Astrocyte (in vitro differentiated cells and primary cell): ENCODE results near the gene TENT5C. TPM values are rescaled to one million over a fixed set of nuclear protein-coding genes. Genes with fewer than 3 reads are reported as not detected.

Source experiments
- DNase-seq: peaks from one replicate; pipeline ENCODE4 v3.0.0-alpha.2; 2010; ENCODE audit warnings: low read depth
- FAIRE-seq: peaks from 2 replicates; lab custom pipeline; 2011; peaks lifted over from hg19 to GRCh38; lab: Jason Lieb, UNC
- H2AFZ ChIP-seq: 2 replicates; pipeline ENCODE4 v1.6.0; 2012; ENCODE audit warnings: low read depth, low read length, inconsistent platforms
- H3K27ac ChIP-seq: 2 replicates; pipeline ENCODE4 v1.5.1; 2011; ENCODE audit warnings: low read depth, low read length, inconsistent platforms
- H3K27me3 ChIP-seq: 2 replicates; pipeline ENCODE4 v1.6.0; 2011; ENCODE audit warnings: low read length, inconsistent platforms; ENCODE audit not compliant: insufficient read depth
- H3K36me3 ChIP-seq: 2 replicates; pipeline ENCODE4 v1.5.1; 2011; ENCODE audit warnings: low read length, inconsistent platforms; ENCODE audit not compliant: insufficient read depth
- H3K4me1 ChIP-seq: 2 replicates; pipeline ENCODE4 v1.5.1; 2011; ENCODE audit warnings: low read length, inconsistent platforms; ENCODE audit not compliant: insufficient read depth
- H3K4me2 ChIP-seq: 2 replicates; pipeline ENCODE4 v1.6.0; 2012; ENCODE audit warnings: low read length, inconsistent platforms
- H3K4me3 ChIP-seq: 2 replicates; pipeline ENCODE4 v1.5.1; 2011; ENCODE audit warnings: low read depth, mild to moderate bottlenecking, low read length, inconsistent platforms; ENCODE audit not compliant: insufficient read depth
- H3K79me2 ChIP-seq: 2 replicates; pipeline ENCODE4 v1.6.0; 2012; ENCODE audit warnings: mild to moderate bottlenecking, low read length, inconsistent platforms; ENCODE audit not compliant: insufficient read depth
- H3K9ac ChIP-seq: 2 replicates; pipeline ENCODE4 v1.6.0; 2012; ENCODE audit warnings: mild to moderate bottlenecking, low read length, inconsistent platforms
- H3K9me3 ChIP-seq: 2 replicates; pipeline ENCODE4 v1.5.1; 2012; ENCODE audit warnings: low read depth, mild to moderate bottlenecking, low read length, inconsistent platforms; ENCODE audit not compliant: insufficient read depth
- H4K20me1 ChIP-seq: 2 replicates; pipeline ENCODE4 v1.6.0; 2012; ENCODE audit warnings: low read length, inconsistent platforms; ENCODE audit not compliant: insufficient read depth
- H3K27ac Mint-ChIP-seq: one replicate; pipeline ENCODE4 v1.8.0; 2021; ENCODE audit warnings: mild to moderate bottlenecking, mixed read lengths; ENCODE audit not compliant: unreplicated experiment
- H3K27me3 Mint-ChIP-seq: one replicate; pipeline ENCODE4 v1.8.0; 2021; ENCODE audit warnings: low read depth, mixed read lengths; ENCODE audit not compliant: unreplicated experiment
- H3K36me3 Mint-ChIP-seq: one replicate; pipeline ENCODE4 v1.8.0; 2021; ENCODE audit warnings: low read depth, mixed read lengths; ENCODE audit not compliant: unreplicated experiment
- H3K4me1 Mint-ChIP-seq: one replicate; pipeline ENCODE4 v1.8.0; 2021; ENCODE audit warnings: low read depth, mixed read lengths; ENCODE audit not compliant: unreplicated experiment
- H3K4me3 Mint-ChIP-seq: one replicate; pipeline ENCODE4 v1.8.0; 2021; ENCODE audit warnings: mild to moderate bottlenecking, moderate library complexity, mixed read lengths; ENCODE audit not compliant: unreplicated experiment
- H3K9me3 Mint-ChIP-seq: one replicate; pipeline ENCODE4 v1.8.0; 2021; ENCODE audit warnings: mild to moderate bottlenecking, mixed read lengths; ENCODE audit not compliant: unreplicated experiment
- CTCF ChIP-seq: IDR thresholded peaks from 2 replicates; pipeline ENCODE4 v1.5.1; 2011; ENCODE audit warnings: low read depth, mild to moderate bottlenecking, inconsistent platforms, low read length, moderate library complexity; ENCODE audit not compliant: insufficient read depth
- EZH2 ChIP-seq: IDR thresholded peaks from 2 replicates; pipeline ENCODE4 v1.6.1; 2012; ENCODE audit warnings: mild to moderate bottlenecking, low read length, inconsistent platforms; ENCODE audit not compliant: insufficient read depth
- total RNA-seq: library from RNA; stranded (reverse); gene quantifications from 2 replicates; pipeline ENCODE4 v1.2.1, GENCODE V29; 2021

TENT5C gene
- total RNA-seq, 1 donor from 2014 or later: 0.77 TPM

GRCh38 chr1:117608758-117609157 lies 2.9 kb downstream of the TENT5C start:
- H3K4me1 Mint-ChIP-seq: peaks cover 23% of the 10 kb centered on the region
- DNase-seq: no peak
- no peaks in the 10 kb centered on the region for H3K36me3 ChIP-seq
- H3K27ac ChIP-seq: no peak overlapping the region
- H3K4me3 Mint-ChIP-seq: no peak overlapping the region
- no peaks in the 10 kb centered on the region for H3K79me2 ChIP-seq
- H3K9ac ChIP-seq: no peak overlapping the region
- H2AFZ ChIP-seq: no peak overlapping the region
- H3K4me2 ChIP-seq: no peak overlapping the region
- H3K27ac Mint-ChIP-seq: no peak overlapping the region
- no peaks in the 10 kb centered on the region for H3K9me3 ChIP-seq
- H4K20me1 ChIP-seq: no peaks in the 10 kb centered on the region
- H3K4me3 ChIP-seq: no peak overlapping the region
- peaks cover 34% of the 10 kb centered on the region for H3K27me3 Mint-ChIP-seq
- peaks cover 14% of the 10 kb centered on the region for H3K4me1 ChIP-seq
- TF ChIP-seq CTCF: no peak
- no peak for TF ChIP-seq EZH2
- H3K9me3 Mint-ChIP-seq: no peaks in the 10 kb centered on the region
- H3K36me3 Mint-ChIP-seq: no peaks in the 10 kb centered on the region
- peaks cover 13% of the 10 kb centered on the region for H3K27me3 ChIP-seq
- FAIRE-seq: no peak

GRCh38 chr1:117609471-117609911 lies 3.6 kb downstream of the TENT5C start:
- Histone ChIP-seq H2AFZ (no peak overlapping the region), H4K20me1 (no peaks in the 10 kb centered on the region), H3K9ac (no peak overlapping the region), H3K27ac (no peak overlapping the region), H3K27me3 (peaks cover 12% of the 10 kb centered on the region), H3K36me3 (no peaks in the 10 kb centered on the region), H3K4me3 (no peak overlapping the region), H3K4me2 (no peak overlapping the region), H3K9me3 (no peaks in the 10 kb centered on the region), H3K79me2 (no peaks in the 10 kb centered on the region), H3K4me1 (peaks cover 14% of the 10 kb centered on the region)
- Mint-ChIP-seq H3K27me3 (peaks cover 32% of the 10 kb centered on the region), H3K4me3 (no peak overlapping the region), H3K9me3 (no peaks in the 10 kb centered on the region), H3K27ac (no peak overlapping the region), H3K36me3 (no peaks in the 10 kb centered on the region), H3K4me1 (peaks cover 30% of the 10 kb centered on the region)
- TF ChIP-seq CTCF (no peak), EZH2 (no peak)
- FAIRE-seq (no peak), DNase-seq (no peak)

GRCh38 chr1:117610036-117610435 lies 4.2 kb downstream of the TENT5C start:
- FAIRE-seq: no peak
- Mint-ChIP-seq H3K9me3 (no peaks in the 10 kb centered on the region), H3K27me3 (peaks cover 30% of the 10 kb centered on the region), H3K36me3 (no peaks in the 10 kb centered on the region), H3K27ac (no peak overlapping the region), H3K4me1 (peaks cover 34% of the 10 kb centered on the region), H3K4me3 (no peak overlapping the region)
- Histone ChIP-seq H2AFZ (no peak overlapping the region), H3K9me3 (no peaks in the 10 kb centered on the region), H3K4me3 (no peak overlapping the region), H3K36me3 (no peaks in the 10 kb centered on the region), H4K20me1 (no peaks in the 10 kb centered on the region), H3K79me2 (no peaks in the 10 kb centered on the region), H3K27me3 (peaks cover 7% of the 10 kb centered on the region), H3K4me2 (no peak overlapping the region), H3K9ac (no peak overlapping the region), H3K27ac (no peak overlapping the region), H3K4me1 (peaks cover 14% of the 10 kb centered on the region)
- DNase-seq: no peak
- TF ChIP-seq EZH2 (no peak), CTCF (no peak)
